Thyroid gland (tissue), 4 donors: ENCODE data around the gene PNKP. TPM values are rescaled to one million over a fixed set of nuclear protein-coding genes. Genes with fewer than 3 reads are reported as not detected.

ENCODE experiments used
- DNase-seq, 2 donors: peaks; one replicate each; pipeline ENCODE4 v3.0.0-alpha.2; 2019
- H3K27ac ChIP-seq, 3 donors: fragments of 200-600 bp; sonication (generic); 1 replicate in 2 of 3; 2 replicates in 1 of 3; pipeline ENCODE4 v1.5.1; 2016 to 2019; ENCODE audit warnings: mild to moderate bottlenecking in 1 of 3, moderate library complexity in 1 of 3
- H3K27me3 ChIP-seq: fragments of 200-600 bp; sonication (generic); one replicate; pipeline ENCODE4 v1.5.1; 2019
- H3K36me3 ChIP-seq, 2 donors: fragments of 200-600 bp; sonication (generic); one replicate each; pipeline ENCODE4 v1.5.1; 2016 to 2019
- H3K4me1 ChIP-seq, 2 donors: fragments of 200-600 bp; sonication (generic); one replicate each; pipeline ENCODE4 v1.5.1; 2017 to 2019
- H3K4me3 ChIP-seq, 3 donors: fragments of 200-600 bp; sonication (generic); replicated peaks in 1 of 3; 1 replicate in 2 of 3; 2 replicates in 1 of 3; pipeline ENCODE4 v1.5.1; 2016; ENCODE audit warnings: mild to moderate bottlenecking in 1 of 3
- H3K9me3 ChIP-seq: fragments of 200-600 bp; sonication (generic); one replicate; pipeline ENCODE4 v1.5.1; 2017
- POLR2A ChIP-seq, 2 donors: fragments of 450-650 bp; IDR thresholded peaks; one replicate each; pipeline ENCODE4 v1.6.1; 2017; ENCODE audit warnings: antibody characterized with exemption in 2 of 2, mild to moderate bottlenecking in 2 of 2, moderate library complexity in 1 of 2
- WGBS, 2 donors: methylation state at CpG; one replicate each; pipeline ENCODE4 v1.1.5; 2017; 5-methylcytosine and 5-hydroxymethylcytosine counted together
- intact Hi-C: fragments of 100-400 bp; cut with DNase I; formaldehyde crosslinking; loops from one replicate; pipeline ENCODE4 v1.15.1; 2023
- total RNA-seq, 4 donors: library from RNA; depleted of rRNA; stranded (reverse); fragments of >200 nt; gene quantifications; one replicate each; pipeline ENCODE4 v1.2.3, GENCODE V29; 2016
- TF ChIP-seq, protein P1 (sequence below), 6 experiments: fragments of 200-600 bp in 3 of 6; fragments of 450-650 bp in 3 of 6; sonication (generic) in 3 of 6; IDR thresholded peaks; one replicate each; pipeline ENCODE4 v1.5.1; 2016 to 2019; ENCODE audit warnings: antibody characterized with exemption in 6 of 6, mild to moderate bottlenecking in 2 of 6, inconsistent platforms in 1 of 6, moderate library complexity in 1 of 6

Gene PNKP
- total RNA-seq, 4 donors from 2014 or later: 54.6 to 124 (median 84.3) TPM

DNA sequence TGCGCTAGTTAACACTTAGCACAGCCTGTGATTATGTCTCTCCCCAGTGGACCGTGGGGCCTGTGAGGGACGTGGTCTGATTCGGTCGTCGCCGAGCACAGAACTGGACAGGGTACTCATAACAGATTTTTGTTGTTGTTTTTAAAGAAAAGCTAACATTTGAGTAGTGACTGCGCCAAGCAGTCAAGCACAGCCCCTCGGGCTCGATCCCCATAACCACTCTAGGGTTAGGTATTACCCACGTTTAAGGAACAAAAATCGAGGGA, 17.2 kb downstream of the PNKP start:
- Histone ChIP-seq H3K27ac (peak overlapping the region; percentile 98 to 100 (median 99)), H3K9me3 (no peaks in the 10 kb centered on the region), H3K36me3 (peaks cover 4 to 5% of the 10 kb centered on the region in 2 donors), H3K4me3 (peak overlapping the region in 1 of 3 donors; percentile 81), H3K27me3 (no peaks in the 10 kb centered on the region), H3K4me1 (peaks cover 20% of the 10 kb centered on the region in 2 donors)
- WGBS, 2 donors: 59 to 61% methylated on average over 12 of the region's 12 CpGs
- intact Hi-C loops: loop anchor here (5.0 kb wide), 1 partner anchor 33 kb away; the partner anchor contains the start of gene MED25
- DNase-seq: no peak
- no peak for TF ChIP-seq POLR2A (IDR thresholded peaks at IDR 0.05)
- TF ChIP-seq, protein P1, sequence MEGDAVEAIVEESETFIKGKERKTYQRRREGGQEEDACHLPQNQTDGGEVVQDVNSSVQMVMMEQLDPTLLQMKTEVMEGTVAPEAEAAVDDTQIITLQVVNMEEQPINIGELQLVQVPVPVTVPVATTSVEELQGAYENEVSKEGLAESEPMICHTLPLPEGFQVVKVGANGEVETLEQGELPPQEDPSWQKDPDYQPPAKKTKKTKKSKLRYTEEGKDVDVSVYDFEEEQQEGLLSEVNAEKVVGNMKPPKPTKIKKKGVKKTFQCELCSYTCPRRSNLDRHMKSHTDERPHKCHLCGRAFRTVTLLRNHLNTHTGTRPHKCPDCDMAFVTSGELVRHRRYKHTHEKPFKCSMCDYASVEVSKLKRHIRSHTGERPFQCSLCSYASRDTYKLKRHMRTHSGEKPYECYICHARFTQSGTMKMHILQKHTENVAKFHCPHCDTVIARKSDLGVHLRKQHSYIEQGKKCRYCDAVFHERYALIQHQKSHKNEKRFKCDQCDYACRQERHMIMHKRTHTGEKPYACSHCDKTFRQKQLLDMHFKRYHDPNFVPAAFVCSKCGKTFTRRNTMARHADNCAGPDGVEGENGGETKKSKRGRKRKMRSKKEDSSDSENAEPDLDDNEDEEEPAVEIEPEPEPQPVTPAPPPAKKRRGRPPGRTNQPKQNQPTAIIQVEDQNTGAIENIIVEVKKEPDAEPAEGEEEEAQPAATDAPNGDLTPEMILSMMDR (IDR thresholded peaks at IDR 0.05): no peak

DNA sequence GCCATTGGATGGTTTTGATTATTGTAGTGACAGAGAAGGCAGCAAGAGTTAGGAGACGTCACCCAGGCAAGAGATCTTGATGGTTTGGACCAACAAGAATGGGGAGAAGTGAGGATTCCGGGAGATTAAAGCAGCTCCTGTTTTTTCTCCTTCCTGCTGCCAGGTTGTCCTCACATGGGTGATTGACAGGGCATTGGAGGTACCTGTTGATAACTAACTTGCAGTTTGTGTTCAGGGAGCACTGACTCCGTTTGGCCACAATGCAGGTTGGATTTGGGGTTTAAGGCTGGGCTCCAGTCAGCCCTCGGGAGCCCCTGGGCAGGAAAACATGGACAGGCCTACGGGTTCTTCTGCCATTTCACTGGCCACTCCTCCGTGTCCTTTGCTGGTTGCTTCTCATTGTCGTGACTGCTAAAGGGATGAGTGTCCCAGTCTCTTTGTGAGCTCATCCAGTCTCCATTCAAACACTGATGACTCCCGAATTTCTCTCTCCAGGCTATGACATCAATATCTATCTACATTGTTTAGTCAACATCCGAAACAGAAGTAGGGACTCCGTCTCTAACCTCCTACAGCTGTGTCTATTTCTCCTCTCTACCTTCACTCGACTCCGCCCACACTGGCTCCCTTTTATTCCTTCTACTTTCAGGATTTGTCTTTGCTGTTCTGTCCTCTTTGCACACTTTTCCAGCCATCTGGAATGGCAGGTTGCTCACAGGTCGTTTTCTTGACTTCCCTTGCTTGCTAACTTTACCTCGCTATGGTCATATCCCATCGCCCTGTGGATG, 17.7 kb downstream of the PNKP start:
- intact Hi-C loops: loop anchor here (5.0 kb wide), 1 partner anchor 32 kb away; the partner anchor contains the start of gene MED25
- no peaks in the 10 kb centered on the region for H3K27me3 ChIP-seq
- TF ChIP-seq, protein P1 (IDR thresholded peaks at IDR 0.05): no peak
- no peak for TF ChIP-seq POLR2A (IDR thresholded peaks at IDR 0.05)
- no peaks in the 10 kb centered on the region for H3K9me3 ChIP-seq
- no peak overlapping the region for H3K27ac ChIP-seq
- H3K4me1 ChIP-seq: peaks cover 20% of the 10 kb centered on the region in 2 donors
- WGBS, 2 donors: 91 to 92% methylated on average over 15 of the region's 15 CpGs
- no peak overlapping the region for H3K4me3 ChIP-seq
- no peak for DNase-seq
- H3K36me3 ChIP-seq: no peaks in the 10 kb centered on the region

DNA sequence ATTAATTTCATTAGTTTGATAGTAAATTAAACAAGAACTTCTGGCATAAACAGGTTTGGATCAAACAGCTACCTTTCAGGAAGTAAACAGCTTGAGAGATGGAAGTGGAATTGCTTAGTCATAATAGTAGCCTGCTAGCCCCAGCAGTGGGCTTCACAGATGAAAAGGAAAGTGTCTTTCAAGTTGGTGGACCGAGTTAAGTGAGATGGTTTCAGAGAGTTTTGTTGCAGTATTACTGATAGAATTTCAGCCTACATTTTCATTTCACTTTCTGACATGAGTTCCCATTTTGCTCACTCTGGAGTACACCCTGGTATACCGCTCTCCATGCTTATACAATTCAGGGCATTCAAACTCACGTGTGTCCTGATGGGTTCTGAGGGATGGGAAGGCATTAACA, 18.4 kb downstream of the PNKP start:
- Histone ChIP-seq H3K27ac (no peak overlapping the region), H3K4me3 (no peak overlapping the region), H3K27me3 (no peaks in the 10 kb centered on the region), H3K4me1 (peaks cover 19 to 20% of the 10 kb centered on the region in 2 donors), H3K9me3 (no peaks in the 10 kb centered on the region), H3K36me3 (no peaks in the 10 kb centered on the region)
- WGBS, 2 donors: 90 to 93% methylated on average over 3 of the region's 3 CpGs
- intact Hi-C loops: no loop called here
- TF ChIP-seq, protein P1 (IDR thresholded peaks at IDR 0.05): no peak
- no peak for TF ChIP-seq POLR2A (IDR thresholded peaks at IDR 0.05)
- no peak for DNase-seq

DNA sequence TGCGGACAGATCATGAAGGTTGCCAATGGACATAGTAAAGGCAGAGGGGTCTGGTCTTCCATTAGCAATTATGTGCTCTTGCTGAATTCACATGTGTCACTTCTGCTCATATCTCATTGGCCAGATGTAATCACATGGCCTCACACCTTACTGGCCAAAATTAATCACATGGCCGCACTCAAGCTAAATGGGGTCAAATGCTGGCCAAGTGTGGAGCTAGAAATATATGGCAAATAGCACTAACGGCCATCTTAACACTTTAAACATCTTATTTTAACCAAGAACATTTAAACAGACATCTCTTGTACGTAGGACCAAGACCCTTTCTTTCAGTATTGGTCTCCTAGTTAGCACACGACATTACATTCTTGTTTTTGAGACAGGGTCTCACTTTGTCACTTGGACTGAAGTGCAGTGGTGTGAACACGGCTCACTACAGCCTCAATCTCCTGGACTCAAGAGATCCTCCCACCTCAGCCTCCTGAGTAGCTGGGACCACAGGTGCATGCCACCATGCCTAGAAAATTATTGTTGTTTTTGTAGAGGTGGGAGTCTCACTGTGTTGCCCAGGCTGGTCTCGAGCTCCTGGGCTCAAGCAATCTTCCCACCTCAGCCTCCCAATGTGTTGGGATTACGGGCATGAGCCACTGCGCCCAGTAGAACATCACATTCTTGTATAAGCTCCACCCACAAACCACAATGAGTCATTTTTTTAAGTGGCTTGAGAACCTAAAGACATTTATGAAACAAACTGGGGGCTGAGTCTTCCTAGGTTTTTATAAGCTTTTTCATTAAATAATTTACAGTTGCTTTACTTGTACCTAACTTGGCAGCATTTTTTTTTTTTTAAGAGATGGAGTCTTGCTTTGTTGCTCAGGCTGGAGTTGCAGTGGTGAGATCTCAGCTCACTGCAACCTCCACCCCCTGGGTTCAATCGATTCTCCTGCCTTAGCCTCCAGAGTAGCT, 19.4 kb downstream of the PNKP start:
- H3K27ac ChIP-seq: no peak overlapping the region
- 84 to 91% methylated on average over 10 of the region's 10 CpGs for WGBS, 2 donors
- TF ChIP-seq POLR2A (IDR thresholded peaks at IDR 0.05): no peak
- TF ChIP-seq, protein P1 (IDR thresholded peaks at IDR 0.05): no peak
- intact Hi-C loops: no loop called here
- H3K4me3 ChIP-seq: no peak overlapping the region
- H3K4me1 ChIP-seq: peaks cover 13 to 14% of the 10 kb centered on the region in 2 donors
- H3K36me3 ChIP-seq: no peaks in the 10 kb centered on the region
- no peaks in the 10 kb centered on the region for H3K9me3 ChIP-seq
- DNase-seq: no peak
- no peaks in the 10 kb centered on the region for H3K27me3 ChIP-seq
